ENCODE data around the gene BSDC1. TPM values are rescaled to one million over a fixed set of nuclear protein-coding genes. Genes with fewer than 3 reads are reported as not detected.

BSDC1 gene
- total RNA-seq, 1 donor from 2014 or later = 71.9 TPM

GRCh38 chr1:32438136-32438535 lies 43.9 kb upstream of the BSDC1 start:
- H4K20me1 ChIP-seq (ENCODE audit: insufficient read depth, low read length) = no peaks in the 10 kb centered on the region
- Mint-ChIP-seq H3K36me3 (ENCODE audit: low read depth, unreplicated experiment) (no peaks in the 10 kb centered on the region), H3K27me3 (ENCODE audit: low read depth, unreplicated experiment) (peaks cover 28% of the 10 kb centered on the region), H3K4me3 (ENCODE audit: unreplicated experiment) (no peak overlapping the region), H3K27ac (ENCODE audit: unreplicated experiment) (no peak overlapping the region), H3K4me1 (ENCODE audit: low read depth, unreplicated experiment) (no peaks in the 10 kb centered on the region), H3K9me3 (ENCODE audit: unreplicated experiment) (no peaks in the 10 kb centered on the region)
- H2AFZ ChIP-seq (ENCODE audit: low read depth, low read length) = no peak overlapping the region
- no peak overlapping the region for H3K27ac ChIP-seq (ENCODE audit: low read depth, low read length)
- H3K4me1 ChIP-seq (ENCODE audit: insufficient read depth, low read length) = no peaks in the 10 kb centered on the region
- peaks cover 2% of the 10 kb centered on the region for H3K27me3 ChIP-seq (ENCODE audit: insufficient read depth, low read length)
- no peak for DNase-seq (ENCODE audit: low read depth)
- no peak overlapping the region for H3K4me2 ChIP-seq (ENCODE audit: low read length)
- H3K9ac ChIP-seq (ENCODE audit: low read length) = no peak overlapping the region
- no peaks in the 10 kb centered on the region for H3K36me3 ChIP-seq (ENCODE audit: insufficient read depth, low read length)
- no peak for TF ChIP-seq CTCF (IDR thresholded peaks at IDR 0.05; ENCODE audit: insufficient read depth, low read depth, low read length)
- TF ChIP-seq EZH2 (IDR thresholded peaks at IDR 0.05; ENCODE audit: insufficient read depth, low read length) = no peak
- no peaks in the 10 kb centered on the region for H3K79me2 ChIP-seq (ENCODE audit: insufficient read depth, low read length)
- H3K9me3 ChIP-seq (ENCODE audit: insufficient read depth, low read depth, low read length) = peaks cover 6% of the 10 kb centered on the region
- FAIRE-seq = no peak
- H3K4me3 ChIP-seq (ENCODE audit: insufficient read depth, low read depth, low read length) = no peak overlapping the region

GRCh38 chr1:32431736-32432400 lies 37.6 kb upstream of the BSDC1 start:
- FAIRE-seq (no peak), DNase-seq (ENCODE audit: low read depth) (no peak)
- no peaks in the 10 kb centered on the region for H3K9me3 Mint-ChIP-seq (ENCODE audit: unreplicated experiment)
- Histone ChIP-seq H3K9me3 (ENCODE audit: insufficient read depth, low read depth, low read length) (no peaks in the 10 kb centered on the region), H3K4me3 (ENCODE audit: insufficient read depth, low read depth, low read length) (no peak overlapping the region), H3K27ac (ENCODE audit: low read depth, low read length) (no peak overlapping the region), H3K9ac (ENCODE audit: low read length) (no peak overlapping the region), H3K4me1 (ENCODE audit: insufficient read depth, low read length) (peaks cover 1% of the 10 kb centered on the region), H4K20me1 (ENCODE audit: insufficient read depth, low read length) (no peaks in the 10 kb centered on the region), H2AFZ (ENCODE audit: low read depth, low read length) (no peak overlapping the region), H3K79me2 (ENCODE audit: insufficient read depth, low read length) (no peaks in the 10 kb centered on the region), H3K27me3 (ENCODE audit: insufficient read depth, low read length) (peaks cover 16% of the 10 kb centered on the region), H3K4me2 (ENCODE audit: low read length) (no peak overlapping the region), H3K36me3 (ENCODE audit: insufficient read depth, low read length) (no peaks in the 10 kb centered on the region)
- H3K4me1 Mint-ChIP-seq (ENCODE audit: low read depth, unreplicated experiment) = no peaks in the 10 kb centered on the region
- H3K27ac Mint-ChIP-seq (ENCODE audit: unreplicated experiment) = no peak overlapping the region
- H3K4me3 Mint-ChIP-seq (ENCODE audit: unreplicated experiment) = no peak overlapping the region
- H3K27me3 Mint-ChIP-seq (ENCODE audit: low read depth, unreplicated experiment) = peaks cover 32% of the 10 kb centered on the region
- H3K36me3 Mint-ChIP-seq (ENCODE audit: low read depth, unreplicated experiment) = no peaks in the 10 kb centered on the region
- TF ChIP-seq EZH2 (IDR thresholded peaks at IDR 0.05; ENCODE audit: insufficient read depth, low read length) (no peak), CTCF (IDR thresholded peaks at IDR 0.05; ENCODE audit: insufficient read depth, low read depth, low read length) (no peak)

GRCh38 chr1:32427264-32427963 lies 33.2 kb upstream of the BSDC1 start:
- Histone ChIP-seq H3K4me1 (ENCODE audit: insufficient read depth, low read length) (peaks cover 7% of the 10 kb centered on the region), H3K9me3 (ENCODE audit: insufficient read depth, low read depth, low read length) (no peaks in the 10 kb centered on the region), H4K20me1 (ENCODE audit: insufficient read depth, low read length) (no peaks in the 10 kb centered on the region), H3K79me2 (ENCODE audit: insufficient read depth, low read length) (no peaks in the 10 kb centered on the region), H3K4me2 (ENCODE audit: low read length) (peak overlapping the region; percentile 88), H3K27me3 (ENCODE audit: insufficient read depth, low read length) (peaks cover 41% of the 10 kb centered on the region), H3K36me3 (ENCODE audit: insufficient read depth, low read length) (no peaks in the 10 kb centered on the region), H3K9ac (ENCODE audit: low read length) (no peak overlapping the region), H2AFZ (ENCODE audit: low read depth, low read length) (peak overlapping the region; percentile 74), H3K27ac (ENCODE audit: low read depth, low read length) (no peak overlapping the region), H3K4me3 (ENCODE audit: insufficient read depth, low read depth, low read length) (peak overlapping the region; percentile 37)
- no peak overlapping the region for H3K4me3 Mint-ChIP-seq (ENCODE audit: unreplicated experiment)
- peaks cover 9% of the 10 kb centered on the region for H3K9me3 Mint-ChIP-seq (ENCODE audit: unreplicated experiment)
- no peak overlapping the region for H3K27ac Mint-ChIP-seq (ENCODE audit: unreplicated experiment)
- no peaks in the 10 kb centered on the region for H3K4me1 Mint-ChIP-seq (ENCODE audit: low read depth, unreplicated experiment)
- no peaks in the 10 kb centered on the region for H3K36me3 Mint-ChIP-seq (ENCODE audit: low read depth, unreplicated experiment)
- no peak for FAIRE-seq
- DNase-seq (ENCODE audit: low read depth) = no peak
- no peak for TF ChIP-seq EZH2 (IDR thresholded peaks at IDR 0.05; ENCODE audit: insufficient read depth, low read length)
- no peak for TF ChIP-seq CTCF (IDR thresholded peaks at IDR 0.05; ENCODE audit: insufficient read depth, low read depth, low read length)
- peaks cover 28% of the 10 kb centered on the region for H3K27me3 Mint-ChIP-seq (ENCODE audit: low read depth, unreplicated experiment)
